Measurements from ENCODE around the gene POLR3G.

Gene POLR3G

DNA sequence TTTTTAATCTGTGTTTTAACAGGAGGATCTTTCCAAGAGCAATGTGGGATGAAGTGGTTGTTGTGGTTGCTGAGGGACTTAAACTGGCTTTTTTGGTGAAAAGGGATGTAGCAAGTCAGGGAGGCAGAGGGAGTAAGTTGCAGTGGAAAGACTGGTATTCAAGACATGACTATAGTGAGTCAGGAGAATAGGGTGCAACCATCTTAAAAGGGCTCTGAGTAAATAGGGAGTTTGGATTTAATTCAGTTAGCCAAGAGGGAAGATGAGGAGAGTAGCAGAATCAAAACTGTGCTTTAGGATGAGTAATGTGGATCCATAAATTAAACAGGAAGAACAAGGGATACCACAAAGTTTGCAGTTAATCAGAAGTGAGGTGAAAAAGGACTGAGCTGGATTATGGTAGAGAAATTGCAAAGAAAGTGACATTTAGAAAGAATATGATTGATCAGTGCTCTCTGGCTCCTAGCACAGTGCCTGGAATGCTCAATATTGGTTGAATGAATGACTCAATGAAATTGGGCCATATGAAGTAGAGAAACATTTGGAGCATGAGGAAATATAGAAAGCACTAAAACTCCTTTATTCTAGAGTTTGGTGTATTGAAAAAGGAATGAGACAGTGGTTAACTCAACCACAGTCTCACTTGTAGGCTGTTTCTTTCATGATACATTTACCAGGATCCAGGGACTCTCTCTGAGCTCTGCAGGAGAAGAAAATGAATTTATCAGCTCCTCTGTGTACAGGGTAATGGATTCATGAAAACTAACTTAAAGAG is 5.1 kb downstream of the POLR3G start:
- H3K9ac ChIP-seq (ENCODE audit: insufficient read length, low read depth), result no peak overlapping the region
- no peak overlapping the region for H3K4me3 ChIP-seq (ENCODE audit: insufficient read length, low read depth)
- TF ChIP-seq ZNF274 (IDR thresholded peaks at IDR 0.05; ENCODE audit: low read depth, low read length) (no peak), SUZ12 (IDR thresholded peaks at IDR 0.05; ENCODE audit: extremely low read depth, insufficient read depth, insufficient read length) (no peak), YY1 (IDR thresholded peaks at IDR 0.05; ENCODE audit: insufficient read depth, insufficient read length) (no peak)
- no peaks in the 10 kb centered on the region for H3K9me3 ChIP-seq (ENCODE audit: insufficient read depth, low read length)
- no peaks in the 10 kb centered on the region for H3K27me3 ChIP-seq (ENCODE audit: insufficient read depth, insufficient read length)
- DNase-seq (ENCODE audit: low read depth, low spot score), result no peak
- H3K36me3 ChIP-seq (ENCODE audit: insufficient read depth, insufficient read length, low read length), result no peaks in the 10 kb centered on the region
- no peaks in the 10 kb centered on the region for H3K4me1 ChIP-seq (ENCODE audit: insufficient read depth, insufficient read length)

DNA sequence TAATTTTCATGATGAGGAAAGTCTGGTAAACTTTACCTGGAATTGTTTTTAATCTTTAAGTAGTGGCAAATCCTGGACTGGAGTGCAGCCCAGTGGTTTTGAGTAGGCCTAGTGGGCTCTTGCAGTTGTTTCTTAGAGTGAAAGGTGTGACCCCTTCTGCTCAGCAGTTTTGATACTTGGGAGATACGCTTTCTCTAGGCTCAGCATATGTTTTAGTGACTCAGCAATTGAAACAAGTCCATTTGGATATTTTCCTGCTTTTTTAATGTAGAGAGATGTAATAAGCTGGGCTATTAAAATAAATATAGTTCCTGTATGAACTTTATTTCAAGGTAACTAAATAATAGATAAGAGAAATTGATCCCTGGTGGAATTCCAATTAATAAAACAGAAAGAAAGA is 6.0 kb downstream of the POLR3G start:
- TF ChIP-seq SUZ12 (IDR thresholded peaks at IDR 0.05; ENCODE audit: extremely low read depth, insufficient read depth, insufficient read length), result no peak
- no peak for TF ChIP-seq ZNF274 (IDR thresholded peaks at IDR 0.05; ENCODE audit: low read depth, low read length)
- no peak for TF ChIP-seq YY1 (IDR thresholded peaks at IDR 0.05; ENCODE audit: insufficient read depth, insufficient read length)
- Histone ChIP-seq H3K36me3 (ENCODE audit: insufficient read depth, insufficient read length, low read length) (no peaks in the 10 kb centered on the region), H3K27me3 (ENCODE audit: insufficient read depth, insufficient read length) (no peaks in the 10 kb centered on the region), H3K4me1 (ENCODE audit: insufficient read depth, insufficient read length) (no peaks in the 10 kb centered on the region), H3K9me3 (ENCODE audit: insufficient read depth, low read length) (no peaks in the 10 kb centered on the region), H3K4me3 (ENCODE audit: insufficient read length, low read depth) (no peak overlapping the region), H3K9ac (ENCODE audit: insufficient read length, low read depth) (no peak overlapping the region)
- no peak for DNase-seq (ENCODE audit: low read depth, low spot score)

DNA sequence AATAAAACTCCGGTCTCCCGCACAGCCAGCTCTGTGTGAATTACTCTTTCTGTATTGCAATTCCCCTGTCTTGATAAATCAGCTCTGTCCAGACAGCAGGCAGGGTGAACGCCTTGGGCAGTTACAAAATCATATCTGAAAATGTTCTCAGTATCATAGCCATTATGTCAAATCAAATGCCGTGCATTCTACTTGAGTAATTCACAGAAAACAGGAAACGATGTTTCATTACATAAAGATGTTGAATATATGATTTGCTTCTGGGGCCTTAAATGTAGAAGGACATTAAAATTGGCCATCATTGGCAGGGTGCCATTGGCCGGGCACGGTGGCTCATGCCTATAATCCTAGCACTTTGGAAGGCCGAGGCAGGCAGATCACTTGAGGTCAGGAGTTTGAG is 8.5 kb downstream of the POLR3G start:
- Histone ChIP-seq H3K9me3 (ENCODE audit: insufficient read depth, low read length) (no peaks in the 10 kb centered on the region), H3K4me3 (ENCODE audit: insufficient read length, low read depth) (no peak overlapping the region), H3K36me3 (ENCODE audit: insufficient read depth, insufficient read length, low read length) (peaks cover 5% of the 10 kb centered on the region), H3K9ac (ENCODE audit: insufficient read length, low read depth) (no peak overlapping the region), H3K4me1 (ENCODE audit: insufficient read depth, insufficient read length) (no peaks in the 10 kb centered on the region), H3K27me3 (ENCODE audit: insufficient read depth, insufficient read length) (no peaks in the 10 kb centered on the region)
- DNase-seq (ENCODE audit: low read depth, low spot score), result no peak
- no peak for TF ChIP-seq SUZ12 (IDR thresholded peaks at IDR 0.05; ENCODE audit: extremely low read depth, insufficient read depth, insufficient read length)
- no peak for TF ChIP-seq ZNF274 (IDR thresholded peaks at IDR 0.05; ENCODE audit: low read depth, low read length)
- TF ChIP-seq YY1 (IDR thresholded peaks at IDR 0.05; ENCODE audit: insufficient read depth, insufficient read length), result no peak

DNA sequence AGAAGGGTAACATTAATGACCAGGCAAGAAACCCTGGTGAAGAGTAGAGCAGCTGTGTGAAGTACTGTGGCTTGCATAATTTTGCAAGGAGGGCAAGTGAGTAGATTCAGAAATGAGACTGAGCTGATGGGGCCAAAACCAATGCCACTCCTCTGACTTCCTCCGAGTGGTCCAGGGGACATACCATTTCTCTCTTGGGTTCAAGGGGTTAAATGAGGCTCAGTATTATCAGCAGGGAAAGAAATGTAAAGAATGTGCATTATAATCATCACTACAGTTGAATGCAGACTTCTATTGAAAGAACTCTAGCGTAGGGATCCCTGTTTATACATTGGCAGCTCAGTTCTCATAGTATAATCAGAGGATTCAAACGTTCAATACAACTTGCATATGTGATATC is 9.9 kb downstream of the POLR3G start:
- no peak overlapping the region for H3K4me3 ChIP-seq (ENCODE audit: insufficient read length, low read depth)
- H3K36me3 ChIP-seq (ENCODE audit: insufficient read depth, insufficient read length, low read length), result peaks cover 5% of the 10 kb centered on the region
- TF ChIP-seq YY1 (IDR thresholded peaks at IDR 0.05; ENCODE audit: insufficient read depth, insufficient read length) (no peak), ZNF274 (IDR thresholded peaks at IDR 0.05; ENCODE audit: low read depth, low read length) (no peak), SUZ12 (IDR thresholded peaks at IDR 0.05; ENCODE audit: extremely low read depth, insufficient read depth, insufficient read length) (no peak)
- H3K9ac ChIP-seq (ENCODE audit: insufficient read length, low read depth), result no peak overlapping the region
- no peak for DNase-seq (ENCODE audit: low read depth, low spot score)
- H3K27me3 ChIP-seq (ENCODE audit: insufficient read depth, insufficient read length), result no peaks in the 10 kb centered on the region
- no peaks in the 10 kb centered on the region for H3K4me1 ChIP-seq (ENCODE audit: insufficient read depth, insufficient read length)
- H3K9me3 ChIP-seq (ENCODE audit: insufficient read depth, low read length), result no peaks in the 10 kb centered on the region

DNA sequence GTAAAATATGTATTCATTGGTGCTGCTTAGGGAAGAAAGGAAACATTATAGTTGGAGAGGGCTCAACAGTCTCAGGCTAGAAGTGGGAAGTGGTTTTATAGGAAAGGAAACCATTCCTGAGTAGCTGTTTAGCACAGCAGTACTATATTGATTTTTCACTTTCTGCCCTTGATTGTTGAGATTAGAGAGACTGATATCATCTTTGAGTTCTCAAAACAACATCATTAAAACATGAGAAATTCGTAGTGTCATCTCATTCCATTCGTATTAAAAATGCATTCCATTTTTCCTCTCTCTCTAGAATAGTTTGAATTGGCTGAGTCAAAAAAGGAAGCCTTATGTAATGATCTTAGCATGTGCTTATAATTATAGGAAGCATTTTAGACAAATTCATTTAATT is 14.1 kb downstream of the POLR3G start:
- no peak for TF ChIP-seq YY1 (IDR thresholded peaks at IDR 0.05; ENCODE audit: insufficient read depth, insufficient read length)
- no peak for TF ChIP-seq ZNF274 (IDR thresholded peaks at IDR 0.05; ENCODE audit: low read depth, low read length)
- no peak for TF ChIP-seq SUZ12 (IDR thresholded peaks at IDR 0.05; ENCODE audit: extremely low read depth, insufficient read depth, insufficient read length)
- H3K9me3 ChIP-seq (ENCODE audit: insufficient read depth, low read length), result no peaks in the 10 kb centered on the region
- no peak for DNase-seq (ENCODE audit: low read depth, low spot score)
- no peaks in the 10 kb centered on the region for H3K27me3 ChIP-seq (ENCODE audit: insufficient read depth, insufficient read length)
- no peak overlapping the region for H3K9ac ChIP-seq (ENCODE audit: insufficient read length, low read depth)
- peaks cover 8% of the 10 kb centered on the region for H3K36me3 ChIP-seq (ENCODE audit: insufficient read depth, insufficient read length, low read length)
- H3K4me1 ChIP-seq (ENCODE audit: insufficient read depth, insufficient read length), result no peaks in the 10 kb centered on the region
- no peak overlapping the region for H3K4me3 ChIP-seq (ENCODE audit: insufficient read length, low read depth)

DNA sequence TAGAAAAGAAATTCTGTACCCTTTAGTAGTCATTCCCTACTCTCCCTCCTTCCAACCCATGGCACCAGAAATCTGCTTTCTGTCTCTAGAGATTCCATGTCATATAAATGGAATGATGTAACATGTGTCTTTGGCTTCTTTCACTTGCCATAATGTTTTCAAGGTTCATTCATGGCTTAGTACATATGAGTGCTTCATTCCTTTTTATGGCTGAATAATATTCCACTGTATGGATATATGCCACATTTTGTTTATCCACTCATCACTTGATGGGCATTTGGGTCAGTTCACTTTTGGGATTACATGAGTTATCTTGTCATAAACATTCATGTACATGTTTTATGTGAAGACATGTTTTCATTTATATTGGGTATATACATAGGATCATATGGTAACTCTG is 19.4 kb downstream of the POLR3G start:
- DNase-seq (ENCODE audit: low read depth, low spot score), result no peak
- TF ChIP-seq SUZ12 (IDR thresholded peaks at IDR 0.05; ENCODE audit: extremely low read depth, insufficient read depth, insufficient read length) (no peak), YY1 (IDR thresholded peaks at IDR 0.05; ENCODE audit: insufficient read depth, insufficient read length) (no peak), ZNF274 (IDR thresholded peaks at IDR 0.05; ENCODE audit: low read depth, low read length) (no peak)
- peaks cover 5% of the 10 kb centered on the region for H3K36me3 ChIP-seq (ENCODE audit: insufficient read depth, insufficient read length, low read length)
- H3K9me3 ChIP-seq (ENCODE audit: insufficient read depth, low read length), result no peaks in the 10 kb centered on the region
- H3K4me3 ChIP-seq (ENCODE audit: insufficient read length, low read depth), result no peak overlapping the region
- no peaks in the 10 kb centered on the region for H3K4me1 ChIP-seq (ENCODE audit: insufficient read depth, insufficient read length)
- no peaks in the 10 kb centered on the region for H3K27me3 ChIP-seq (ENCODE audit: insufficient read depth, insufficient read length)
- H3K9ac ChIP-seq (ENCODE audit: insufficient read length, low read depth), result no peak overlapping the region

DNA sequence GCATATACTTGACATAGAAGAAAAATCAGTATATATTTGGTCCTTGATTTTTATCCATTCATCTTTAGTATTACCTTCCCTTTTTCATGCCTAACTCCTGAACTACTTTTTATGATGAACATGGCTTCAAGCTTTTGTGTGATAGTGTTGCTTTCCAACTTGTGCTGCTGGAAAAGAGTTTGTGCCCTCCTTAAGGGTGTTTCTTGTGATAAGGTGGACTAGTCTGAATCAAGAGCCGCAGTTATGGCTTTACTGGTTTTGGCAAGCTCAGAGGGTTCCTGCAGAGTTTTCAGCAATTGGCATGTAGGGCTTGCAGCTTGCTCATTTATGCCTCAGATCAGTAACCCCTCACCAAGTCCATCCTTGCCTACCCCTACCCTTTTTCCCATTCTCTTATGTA is 20.5 kb downstream of the POLR3G start:
- Histone ChIP-seq H3K9me3 (ENCODE audit: insufficient read depth, low read length) (no peaks in the 10 kb centered on the region), H3K9ac (ENCODE audit: insufficient read length, low read depth) (no peak overlapping the region), H3K27me3 (ENCODE audit: insufficient read depth, insufficient read length) (no peaks in the 10 kb centered on the region), H3K4me3 (ENCODE audit: insufficient read length, low read depth) (no peak overlapping the region), H3K4me1 (ENCODE audit: insufficient read depth, insufficient read length) (no peaks in the 10 kb centered on the region), H3K36me3 (ENCODE audit: insufficient read depth, insufficient read length, low read length) (peaks cover 5% of the 10 kb centered on the region)
- TF ChIP-seq SUZ12 (IDR thresholded peaks at IDR 0.05; ENCODE audit: extremely low read depth, insufficient read depth, insufficient read length) (no peak), YY1 (IDR thresholded peaks at IDR 0.05; ENCODE audit: insufficient read depth, insufficient read length) (no peak), ZNF274 (IDR thresholded peaks at IDR 0.05; ENCODE audit: low read depth, low read length) (no peak)
- no peak for DNase-seq (ENCODE audit: low read depth, low spot score)
